ENCODE measurements around the gene CDRT15. TPM values are rescaled to one million over a fixed set of nuclear protein-coding genes. Genes with fewer than 3 reads are reported as not detected.
"Not testable (repeated sequence)": the region's sequence is repeated elsewhere in the genome, so short reads cannot be mapped to it uniquely, and the experiment has no call there.

The CDRT15 gene
- total RNA-seq (ENCODE audit: low replicate concordance): not detected in 2 replicates
- long read RNA-seq: 0 reads

DNA sequence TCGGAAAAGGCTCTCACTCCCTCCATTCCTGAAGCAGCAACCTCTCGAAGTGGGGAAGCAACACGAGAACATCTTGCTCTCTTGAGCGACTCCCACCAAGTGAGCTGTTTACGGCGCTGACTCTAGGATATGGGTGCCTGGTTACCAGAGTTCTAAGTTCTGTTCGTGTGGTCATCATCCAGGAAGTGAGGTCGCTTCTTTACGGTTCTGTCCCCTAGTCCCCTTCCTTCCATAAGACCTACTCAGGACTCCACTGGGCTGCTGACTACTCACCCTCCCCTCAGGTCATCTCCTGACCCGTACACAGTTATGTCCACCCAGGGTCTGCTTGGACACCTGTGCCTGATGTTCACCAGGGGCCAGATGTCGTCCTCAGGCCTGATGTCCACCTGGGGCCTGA, at the start of gene CDRT15:
TSS of gene CDRT15 (minus strand) at position 101 of the 400 bp plus-strand sequence. CDS start at position 72, 29 bp downstream.
- H3K4me1 Mint-ChIP-seq (ENCODE audit: unreplicated experiment); H3K27me3 Mint-ChIP-seq; H3K9me3 Mint-ChIP-seq: not testable (repeated sequence)

DNA sequence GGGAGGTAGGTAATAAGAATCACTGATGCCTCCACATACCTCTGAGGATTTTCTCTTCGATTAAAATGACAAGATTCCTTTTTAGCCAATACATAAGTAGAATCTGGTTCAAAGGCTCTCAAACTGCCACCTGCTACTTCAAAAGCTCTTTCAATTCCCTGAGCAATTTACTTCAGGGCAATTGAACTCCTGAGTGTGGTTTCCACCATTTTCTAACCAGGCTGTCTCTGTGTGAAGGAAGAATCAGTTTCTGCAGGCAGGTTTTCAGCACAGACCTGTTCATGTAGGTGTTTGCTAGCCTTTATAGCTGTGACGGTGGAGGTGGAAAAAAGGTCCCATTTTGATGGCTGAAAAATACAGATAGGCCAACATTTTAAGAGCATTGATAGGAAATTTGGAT, 46.1 kb upstream of the CDRT15 start:
- H3K4me3 Mint-ChIP-seq: no peak overlapping the region
- peaks cover 15% of the 10 kb centered on the region for H3K27me3 Mint-ChIP-seq
- no peaks in the 10 kb centered on the region for H3K9me3 Mint-ChIP-seq

More for the DNA sequence above, at the start of gene CDRT15:
- H3K36me3 Mint-ChIP-seq; H3K27ac Mint-ChIP-seq; H3K4me3 Mint-ChIP-seq; DNase-seq (ENCODE audit: extremely low spot score, unreplicated experiment): not testable (repeated sequence)

DNA sequence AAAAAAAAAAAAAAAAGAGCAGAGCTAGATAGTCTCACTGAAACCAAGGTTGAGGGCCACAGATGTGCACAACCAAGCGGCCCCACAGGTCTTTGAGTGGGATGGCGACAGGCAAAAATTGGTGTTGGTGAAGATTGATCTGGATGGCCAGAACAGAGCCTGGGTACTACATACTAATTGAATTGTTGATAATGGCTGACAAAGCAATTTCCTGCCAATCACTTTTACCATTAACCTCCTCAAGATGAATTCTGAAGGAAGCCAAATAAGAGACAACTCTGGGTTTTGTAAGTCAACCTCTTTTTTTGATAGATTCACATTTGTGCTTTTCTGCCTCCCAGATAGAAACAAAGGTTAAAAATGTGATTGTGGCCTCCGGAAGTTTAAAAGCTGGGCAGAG, 44.9 kb upstream of the CDRT15 start:
- H3K4me1 Mint-ChIP-seq (ENCODE audit: unreplicated experiment): no peaks in the 10 kb centered on the region
- no peak overlapping the region for H3K4me3 Mint-ChIP-seq
- H3K27me3 Mint-ChIP-seq: peaks cover 15% of the 10 kb centered on the region
- H3K9me3 Mint-ChIP-seq: no peaks in the 10 kb centered on the region
- TF ChIP-seq, protein P1, sequence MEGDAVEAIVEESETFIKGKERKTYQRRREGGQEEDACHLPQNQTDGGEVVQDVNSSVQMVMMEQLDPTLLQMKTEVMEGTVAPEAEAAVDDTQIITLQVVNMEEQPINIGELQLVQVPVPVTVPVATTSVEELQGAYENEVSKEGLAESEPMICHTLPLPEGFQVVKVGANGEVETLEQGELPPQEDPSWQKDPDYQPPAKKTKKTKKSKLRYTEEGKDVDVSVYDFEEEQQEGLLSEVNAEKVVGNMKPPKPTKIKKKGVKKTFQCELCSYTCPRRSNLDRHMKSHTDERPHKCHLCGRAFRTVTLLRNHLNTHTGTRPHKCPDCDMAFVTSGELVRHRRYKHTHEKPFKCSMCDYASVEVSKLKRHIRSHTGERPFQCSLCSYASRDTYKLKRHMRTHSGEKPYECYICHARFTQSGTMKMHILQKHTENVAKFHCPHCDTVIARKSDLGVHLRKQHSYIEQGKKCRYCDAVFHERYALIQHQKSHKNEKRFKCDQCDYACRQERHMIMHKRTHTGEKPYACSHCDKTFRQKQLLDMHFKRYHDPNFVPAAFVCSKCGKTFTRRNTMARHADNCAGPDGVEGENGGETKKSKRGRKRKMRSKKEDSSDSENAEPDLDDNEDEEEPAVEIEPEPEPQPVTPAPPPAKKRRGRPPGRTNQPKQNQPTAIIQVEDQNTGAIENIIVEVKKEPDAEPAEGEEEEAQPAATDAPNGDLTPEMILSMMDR (conservative IDR thresholded peaks at IDR 0.05): no peak
- H3K27ac Mint-ChIP-seq: no peak overlapping the region
- DNase-seq (ENCODE audit: extremely low spot score, unreplicated experiment): no peak
- no peaks in the 10 kb centered on the region for H3K36me3 Mint-ChIP-seq

More for the DNA sequence above, 46.1 kb upstream of the CDRT15 start:
- TF ChIP-seq, protein P1 (conservative IDR thresholded peaks at IDR 0.05): no peak
- Mint-ChIP-seq H3K27ac (no peak overlapping the region), H3K4me1 (ENCODE audit: unreplicated experiment) (no peaks in the 10 kb centered on the region), H3K36me3 (no peaks in the 10 kb centered on the region)
- DNase-seq (ENCODE audit: extremely low spot score, unreplicated experiment): no peak

DNA sequence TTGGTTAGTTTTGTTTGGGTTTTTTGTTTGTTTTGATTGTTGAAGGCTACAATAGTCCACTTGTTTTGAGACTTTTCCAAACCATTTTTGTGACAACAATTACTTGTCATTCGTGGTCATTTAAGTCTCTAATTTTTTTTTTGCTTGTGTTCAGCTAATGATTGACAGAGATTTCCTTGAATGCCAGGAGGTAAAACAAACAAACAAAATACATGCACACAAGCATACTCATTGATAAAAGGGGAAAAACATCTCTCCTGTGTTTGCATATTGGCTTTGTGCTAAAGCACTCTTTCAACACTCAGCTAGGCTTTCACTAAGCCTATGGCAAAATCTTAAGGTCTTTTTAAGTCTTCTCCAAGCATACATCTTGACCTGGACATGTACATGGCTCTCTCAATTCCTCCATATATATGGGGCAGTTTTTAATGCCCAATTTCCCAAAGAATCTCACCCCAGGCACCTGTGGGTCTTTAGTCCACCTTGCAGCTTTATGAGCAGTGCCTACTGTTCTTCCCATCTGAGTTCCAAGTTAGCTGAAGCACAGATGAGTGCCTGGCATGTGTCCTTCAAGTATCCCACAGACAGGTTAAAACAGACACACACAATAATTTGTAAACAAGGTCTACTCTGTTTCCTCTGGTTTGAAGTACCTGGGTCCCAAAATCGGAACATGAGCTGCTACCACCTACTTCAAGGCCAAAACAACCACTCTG, 40.0 kb upstream of the CDRT15 start:
- H3K4me1 Mint-ChIP-seq (ENCODE audit: unreplicated experiment): no peaks in the 10 kb centered on the region
- no peak overlapping the region for H3K27ac Mint-ChIP-seq
- DNase-seq (ENCODE audit: extremely low spot score, unreplicated experiment): no peak
- no peak overlapping the region for H3K4me3 Mint-ChIP-seq
- peaks cover 4% of the 10 kb centered on the region for H3K27me3 Mint-ChIP-seq
- TF ChIP-seq, protein P1 (conservative IDR thresholded peaks at IDR 0.05): no peak
- no peaks in the 10 kb centered on the region for H3K36me3 Mint-ChIP-seq
- no peaks in the 10 kb centered on the region for H3K9me3 Mint-ChIP-seq

DNA sequence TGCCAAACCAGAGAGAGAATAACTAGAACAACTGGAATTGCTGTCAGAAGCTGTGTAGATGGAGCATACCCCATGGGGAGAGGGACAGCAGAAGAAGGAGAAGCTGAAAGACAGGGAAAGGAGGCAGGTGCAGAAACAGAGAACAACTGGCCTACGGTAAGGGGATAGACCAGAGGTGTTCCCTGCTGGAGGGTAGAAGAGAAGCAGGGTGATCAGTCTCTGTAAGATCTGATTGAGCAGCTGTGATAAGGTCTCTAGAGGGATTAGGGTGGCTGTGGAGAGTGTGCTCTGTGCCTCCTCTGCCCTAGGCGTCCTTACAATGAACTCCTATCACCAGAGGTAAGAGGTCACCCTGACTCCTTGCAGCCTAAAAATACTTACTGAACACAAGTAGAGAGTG, 33.8 kb upstream of the CDRT15 start:
- H3K36me3 Mint-ChIP-seq: no peaks in the 10 kb centered on the region
- H3K4me1 Mint-ChIP-seq (ENCODE audit: unreplicated experiment): no peaks in the 10 kb centered on the region
- H3K27me3 Mint-ChIP-seq: peaks cover 11% of the 10 kb centered on the region
- TF ChIP-seq, protein P1 (conservative IDR thresholded peaks at IDR 0.05): no peak
- no peaks in the 10 kb centered on the region for H3K9me3 Mint-ChIP-seq
- H3K4me3 Mint-ChIP-seq: no peak overlapping the region
- H3K27ac Mint-ChIP-seq: no peak overlapping the region
- no peak for DNase-seq (ENCODE audit: extremely low spot score, unreplicated experiment)

DNA sequence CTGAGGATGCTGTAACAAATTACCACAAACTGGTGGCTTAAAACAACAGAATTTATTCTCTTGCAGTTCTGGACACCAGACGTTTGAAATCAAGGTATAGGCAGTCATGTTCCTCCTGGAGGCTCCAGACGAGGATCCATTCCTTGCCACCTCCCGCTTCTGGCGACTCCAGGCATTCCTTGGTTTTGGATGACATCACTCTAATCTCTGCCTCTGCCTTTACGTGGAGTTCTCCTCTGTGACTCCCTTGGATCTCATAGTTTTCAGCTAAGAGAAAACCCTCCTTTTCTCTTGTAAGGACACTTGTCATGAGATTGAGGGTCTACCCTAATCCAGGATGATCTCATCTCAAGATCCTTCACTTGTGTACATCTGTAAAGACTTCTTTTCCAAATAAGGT, 32.8 kb upstream of the CDRT15 start:
- Mint-ChIP-seq H3K27me3 (peaks cover 11% of the 10 kb centered on the region), H3K4me3 (no peak overlapping the region), H3K9me3 (no peaks in the 10 kb centered on the region), H3K4me1 (ENCODE audit: unreplicated experiment) (no peaks in the 10 kb centered on the region), H3K27ac (no peak overlapping the region), H3K36me3 (no peaks in the 10 kb centered on the region)
- TF ChIP-seq, protein P1 (conservative IDR thresholded peaks at IDR 0.05): no peak
- DNase-seq (ENCODE audit: extremely low spot score, unreplicated experiment): no peak
